Psoas muscle (tissue), 8 donors: ENCODE results near the gene UQCRQ. TPM values are rescaled to one million over a fixed set of nuclear protein-coding genes. Genes with fewer than 3 reads are reported as not detected.

ENCODE experiments used
- ATAC-seq, 4 donors: fragments of 200-7000 bp; cut with Tn5 transposase; one replicate each; pipeline ENCODE4 v1.9.1; 2020; ENCODE audit warnings: moderate library complexity in 3 of 4, mild to moderate bottlenecking in 2 of 4
- DNase-seq, 2 donors: peaks; one replicate each; pipeline ENCODE4 v3.0.0-alpha.2; 2020
- H3K27ac ChIP-seq: fragments of 200-600 bp; one replicate; pipeline ENCODE4 v1.8.0; 2022
- H3K27me3 ChIP-seq, 3 donors: fragments of 200-600 bp in 1 of 3; one replicate each; pipeline versions ENCODE4 v1.6.1 to v1.8.0; 2013 to 2022; ENCODE audit warnings: low read length in 2 of 3, mild to moderate bottlenecking in 2 of 3, moderate library complexity in 1 of 3; ENCODE audit not compliant: insufficient read depth in 3 of 3
- H3K36me3 ChIP-seq, 2 donors: fragments of 200-600 bp in 1 of 2; one replicate each; pipeline versions ENCODE4 v1.6.1 to v1.8.0; 2013 to 2022; ENCODE audit warnings: low read depth in 1 of 2, mild to moderate bottlenecking in 1 of 2, moderate library complexity in 1 of 2; ENCODE audit not compliant: insufficient read depth in 1 of 2
- H3K4me1 ChIP-seq: fragments of 200-600 bp; one replicate; pipeline ENCODE4 v1.8.0; 2022
- H3K4me3 ChIP-seq: fragments of 200-600 bp; one replicate; pipeline ENCODE4 v1.8.0; 2022; ENCODE audit warnings: mild to moderate bottlenecking
- H3K9me3 ChIP-seq: fragments of 200-600 bp; one replicate; pipeline ENCODE4 v1.8.0; 2022
- CTCF ChIP-seq: fragments of 200-600 bp; IDR thresholded peaks from one replicate; pipeline ENCODE4 v1.8.0; 2022; ENCODE audit warnings: antibody characterized with exemption
- WGBS, 3 donors: extraction: QIAGEN DNeasy Blood & Tissue Kit; methylation state at CpG; one replicate each; pipeline versions ENCODE4 v1.1.6 to v1.1.7; 2013; 5-methylcytosine and 5-hydroxymethylcytosine counted together
- intact Hi-C, 2 donors: fragments of 100-400 bp; cut with DNase I; formaldehyde crosslinking; loops; one replicate each; pipeline versions ENCODE4 v1.11.0 to v1.14.2; 2022
- polyA plus RNA-seq, 3 donors: library from polyadenylated mRNA; stranded (reverse); fragments of 200-250 nt; gene quantifications; one replicate each; pipeline ENCODE4 v1.2.3, GENCODE V29; 2013
- total RNA-seq, 4 donors: library from RNA; stranded (reverse); fragmentation: NEBNext Ultra II Directional in 2 of 4; extraction: Animal tissue kit (Norgen Biotek cat#: 25700) in 2 of 4; gene quantifications; one replicate each; pipeline versions ENCODE4 v1.2.1 to v1.2.4, GENCODE V29; 2021 to 2023
- donor health status: healthy with polysubstance abuse.
- donor health status: DM: no; HTN: no; CAD: no; lungs with moderate emphysema.
- donor health status: Bipolar disorder and iron deficiency.
- donor health status: healthy.
- donor health status: DM: yes; HTN: yes; CAD: no.
- donor health status: DM: no; HTN: no; CAD: no.
- donor health status: DM: no; HTN: no; CAD: no.
- donor health status: DM: yes; HTN: yes; CAD: no.

UQCRQ gene
- total and polyA plus RNA-seq, 7 donors, result 649 to 985 (median 866) TPM

- ATAC-seq (peak in 3 of 4 donors; percentile 14 to 27 (median 14)), DNase-seq (no peak)
- H3K27ac ChIP-seq, result no peak within 1 kb of the TSS
- no peak within 1 kb of the TSS for H3K4me3 ChIP-seq
- intact Hi-C loops, result no loop called here
- H3K36me3 ChIP-seq, result peaks cover 9 to 88% of the 10 kb centered on the region in 2 donors
- 58 to 71% (median 66%) methylated on average over 6 of the region's 6 CpGs for WGBS, 3 donors
- H3K27me3 ChIP-seq, result no peaks in the 10 kb centered on the region
- no peak for TF ChIP-seq CTCF
- no peaks in the 10 kb centered on the region for H3K9me3 ChIP-seq
- peaks cover 39% of the 10 kb centered on the region for H3K4me1 ChIP-seq
Measured at GRCh38 chr5:132873119-132873929, 6.9 kb downstream of the UQCRQ start, which contains the start of gene LEAP2. TSS of gene LEAP2 (plus strand) at chr5:132873668. CDS start at chr5:132873695, 27 bp downstream.

GRCh38 chr5:132873930-132874271 is 7.5 kb downstream of the UQCRQ start:
- H3K27ac ChIP-seq, result no peak overlapping the region
- peaks cover 8 to 82% of the 10 kb centered on the region in 2 donors for H3K36me3 ChIP-seq
- TF ChIP-seq CTCF, result no peak
- H3K4me3 ChIP-seq, result no peak overlapping the region
- no peaks in the 10 kb centered on the region for H3K9me3 ChIP-seq
- WGBS, 3 donors, result 86 to 90% (median 89%) methylated on average over 3 of the region's 3 CpGs
- intact Hi-C loops, result no loop called here
- ATAC-seq, result no peak
- no peak for DNase-seq
- no peaks in the 10 kb centered on the region for H3K27me3 ChIP-seq
- H3K4me1 ChIP-seq, result peaks cover 39% of the 10 kb centered on the region

GRCh38 chr5:132876020-132876759 is 9.7 kb downstream of the UQCRQ start:
- intact Hi-C loops, result no loop called here
- Histone ChIP-seq H3K27ac (peak overlapping the region; percentile 9), H3K9me3 (no peaks in the 10 kb centered on the region), H3K4me3 (no peak overlapping the region), H3K4me1 (peaks cover 30% of the 10 kb centered on the region), H3K36me3 (peaks cover 6 to 81% of the 10 kb centered on the region in 2 donors), H3K27me3 (no peaks in the 10 kb centered on the region)
- no peak for DNase-seq
- ATAC-seq, result no peak
- TF ChIP-seq CTCF, result no peak
- 86 to 94% (median 87%) methylated on average over 1 of the region's 1 CpG for WGBS, 3 donors

GRCh38 chr5:132877466-132877865 is 11.0 kb downstream of the UQCRQ start:
- no peak for DNase-seq
- intact Hi-C loops, result no loop called here
- no peak for TF ChIP-seq CTCF
- Histone ChIP-seq H3K27me3 (no peaks in the 10 kb centered on the region), H3K4me1 (peaks cover 28% of the 10 kb centered on the region), H3K27ac (peak overlapping the region; percentile 61), H3K4me3 (no peak overlapping the region), H3K36me3 (peaks cover 6 to 82% of the 10 kb centered on the region in 2 donors), H3K9me3 (no peaks in the 10 kb centered on the region)
- 72 to 84% (median 73%) methylated on average over 2 of the region's 2 CpGs for WGBS, 3 donors
- ATAC-seq, result no peak
